ENCODE measurements around the gene BPI.

The BPI gene

DNA sequence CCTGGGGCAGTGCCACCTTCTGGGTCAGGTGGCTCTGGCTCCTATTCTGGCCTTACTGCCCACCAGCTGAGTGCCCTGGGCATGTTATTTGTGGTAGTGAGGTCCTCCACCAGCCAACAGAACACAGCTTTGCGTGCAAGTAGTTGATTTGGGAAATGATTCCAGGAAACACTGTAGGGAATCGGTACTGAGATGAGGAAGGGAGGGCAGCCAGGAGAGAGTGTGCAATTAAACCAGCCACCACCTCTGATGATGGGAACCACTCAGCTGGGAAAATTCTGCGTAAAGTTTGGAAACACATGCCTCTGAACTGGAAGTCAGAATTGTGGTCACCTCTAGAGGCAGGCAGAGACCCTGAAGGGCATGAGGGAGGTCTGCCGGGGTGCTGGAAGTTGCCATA is 42.8 kb downstream of the BPI start:
- no peaks in the 10 kb centered on the region for H3K27me3 ChIP-seq (ENCODE audit: control insufficient read depth, insufficient read depth, low read length)
- TF ChIP-seq, protein P1, sequence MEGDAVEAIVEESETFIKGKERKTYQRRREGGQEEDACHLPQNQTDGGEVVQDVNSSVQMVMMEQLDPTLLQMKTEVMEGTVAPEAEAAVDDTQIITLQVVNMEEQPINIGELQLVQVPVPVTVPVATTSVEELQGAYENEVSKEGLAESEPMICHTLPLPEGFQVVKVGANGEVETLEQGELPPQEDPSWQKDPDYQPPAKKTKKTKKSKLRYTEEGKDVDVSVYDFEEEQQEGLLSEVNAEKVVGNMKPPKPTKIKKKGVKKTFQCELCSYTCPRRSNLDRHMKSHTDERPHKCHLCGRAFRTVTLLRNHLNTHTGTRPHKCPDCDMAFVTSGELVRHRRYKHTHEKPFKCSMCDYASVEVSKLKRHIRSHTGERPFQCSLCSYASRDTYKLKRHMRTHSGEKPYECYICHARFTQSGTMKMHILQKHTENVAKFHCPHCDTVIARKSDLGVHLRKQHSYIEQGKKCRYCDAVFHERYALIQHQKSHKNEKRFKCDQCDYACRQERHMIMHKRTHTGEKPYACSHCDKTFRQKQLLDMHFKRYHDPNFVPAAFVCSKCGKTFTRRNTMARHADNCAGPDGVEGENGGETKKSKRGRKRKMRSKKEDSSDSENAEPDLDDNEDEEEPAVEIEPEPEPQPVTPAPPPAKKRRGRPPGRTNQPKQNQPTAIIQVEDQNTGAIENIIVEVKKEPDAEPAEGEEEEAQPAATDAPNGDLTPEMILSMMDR (IDR thresholded peaks at IDR 0.05): no peak
- no peaks in the 10 kb centered on the region for H3K4me1 ChIP-seq
- H3K27ac ChIP-seq: no peak overlapping the region
- no peaks in the 10 kb centered on the region for H3K9me3 ChIP-seq (ENCODE audit: control insufficient read depth, low read length)
- no peak overlapping the region for H3K4me3 ChIP-seq (ENCODE audit: low read depth, low read length)
- no peak overlapping the region for H3K4me2 ChIP-seq (ENCODE audit: low read length)
- no peak overlapping the region for H2AFZ ChIP-seq
- H3K9ac ChIP-seq: no peak overlapping the region
- no peaks in the 10 kb centered on the region for H3K79me2 ChIP-seq
- H3K36me3 ChIP-seq (ENCODE audit: control insufficient read depth, insufficient read depth, low read length): no peaks in the 10 kb centered on the region

DNA sequence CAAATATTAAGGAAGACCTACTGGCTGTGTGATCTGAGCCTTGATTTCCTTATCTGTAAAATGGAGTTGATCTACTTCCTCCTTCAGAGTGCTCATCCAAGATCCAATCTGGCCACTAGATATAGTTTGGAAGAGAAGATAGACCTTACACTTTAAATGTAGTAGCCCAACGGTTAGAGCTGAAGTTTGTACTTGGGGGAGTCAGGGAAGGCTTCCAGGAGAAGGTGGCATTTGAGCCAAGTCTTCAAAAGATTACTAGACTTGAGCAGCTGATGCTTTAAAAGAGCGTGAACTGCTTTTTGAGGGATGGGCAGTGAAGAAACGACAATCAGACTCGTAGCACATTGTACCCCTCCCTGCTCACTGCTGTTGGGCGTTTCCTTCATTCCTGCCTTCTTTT is 45.9 kb downstream of the BPI start:
- Histone ChIP-seq H3K27me3 (ENCODE audit: control insufficient read depth, insufficient read depth, low read length) (no peaks in the 10 kb centered on the region), H3K4me1 (no peaks in the 10 kb centered on the region), H3K9me3 (ENCODE audit: control insufficient read depth, low read length) (no peaks in the 10 kb centered on the region), H3K4me3 (ENCODE audit: low read depth, low read length) (no peak overlapping the region), H3K9ac (no peak overlapping the region), H3K27ac (no peak overlapping the region), H3K79me2 (no peaks in the 10 kb centered on the region), H3K4me2 (ENCODE audit: low read length) (no peak overlapping the region), H2AFZ (no peak overlapping the region), H3K36me3 (ENCODE audit: control insufficient read depth, insufficient read depth, low read length) (no peaks in the 10 kb centered on the region)
- TF ChIP-seq, protein P1 (IDR thresholded peaks at IDR 0.05): no peak

DNA sequence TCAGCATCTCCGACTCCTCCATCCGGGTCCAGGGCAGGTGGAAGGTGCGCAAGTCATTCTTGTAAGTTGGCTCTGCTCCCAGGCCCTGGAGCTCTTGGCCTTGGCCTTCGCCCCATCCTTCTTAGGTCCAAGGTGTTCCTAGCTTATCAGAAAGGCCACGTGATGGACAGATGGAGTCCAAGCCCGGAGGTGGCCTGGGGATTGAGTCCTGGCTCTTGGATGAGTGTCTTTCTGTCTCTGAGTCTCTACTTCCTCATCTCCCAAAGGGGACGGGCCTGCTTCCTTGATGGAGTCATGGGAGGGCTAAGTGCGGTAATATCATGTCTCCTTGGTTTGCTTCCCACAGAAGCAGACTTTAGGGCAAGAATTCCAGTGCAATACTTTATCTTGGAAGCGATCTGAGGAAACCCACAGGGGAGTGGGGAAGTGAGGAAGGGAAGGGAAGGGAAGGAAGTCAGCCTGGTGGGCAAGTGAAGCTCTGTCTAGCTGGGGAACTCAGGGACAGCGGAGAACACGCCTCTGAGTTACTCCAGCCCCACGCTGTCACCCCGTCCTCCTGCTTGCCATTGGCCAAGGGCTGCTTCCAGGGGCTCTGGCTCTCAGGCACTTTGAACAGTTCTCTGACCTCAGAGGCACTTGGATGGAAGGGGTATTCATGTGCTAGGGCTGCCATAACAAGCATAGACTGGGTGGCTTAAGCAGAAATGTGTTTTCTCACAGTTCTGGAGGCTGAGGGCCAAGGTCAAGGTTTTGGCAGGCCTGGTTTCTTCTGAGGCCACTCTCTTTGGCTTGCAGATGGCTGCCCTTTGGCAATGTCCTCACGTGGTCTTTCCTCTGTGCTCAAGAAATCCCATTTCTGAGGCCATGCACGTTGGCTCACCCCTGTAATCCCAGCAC is 47.2 kb downstream of the BPI start:
- Histone ChIP-seq H3K9me3 (ENCODE audit: control insufficient read depth, low read length) (no peaks in the 10 kb centered on the region), H3K36me3 (ENCODE audit: control insufficient read depth, insufficient read depth, low read length) (no peaks in the 10 kb centered on the region), H3K4me2 (ENCODE audit: low read length) (no peak overlapping the region), H3K27me3 (ENCODE audit: control insufficient read depth, insufficient read depth, low read length) (no peaks in the 10 kb centered on the region), H3K27ac (no peak overlapping the region), H3K4me1 (no peaks in the 10 kb centered on the region), H3K9ac (no peak overlapping the region), H3K4me3 (ENCODE audit: low read depth, low read length) (no peak overlapping the region), H2AFZ (no peak overlapping the region), H3K79me2 (no peaks in the 10 kb centered on the region)
- TF ChIP-seq, protein P1 (IDR thresholded peaks at IDR 0.05): no peak

DNA sequence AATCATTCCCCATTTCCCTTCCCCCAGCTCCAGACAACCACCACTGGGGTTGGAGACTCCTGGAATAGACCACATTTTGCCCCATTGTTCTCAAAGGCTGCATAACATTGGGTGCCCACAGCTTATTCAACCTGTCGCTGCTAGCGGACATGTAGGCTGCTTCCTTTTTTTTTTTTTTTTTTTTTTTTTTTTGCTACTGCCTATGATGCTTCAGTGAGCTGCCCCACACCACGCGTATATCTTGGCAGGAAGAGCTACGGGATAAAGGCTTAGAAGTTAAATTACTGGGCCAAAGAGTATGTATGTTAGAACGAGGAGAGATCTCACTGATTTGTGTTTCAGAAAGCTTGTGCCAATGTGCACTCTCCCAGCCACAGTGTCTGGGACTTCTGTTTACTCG is 49.4 kb downstream of the BPI start:
- TF ChIP-seq, protein P1 (IDR thresholded peaks at IDR 0.05): no peak
- Histone ChIP-seq H3K27me3 (ENCODE audit: control insufficient read depth, insufficient read depth, low read length) (no peaks in the 10 kb centered on the region), H3K4me2 (ENCODE audit: low read length) (no peak overlapping the region), H3K4me3 (ENCODE audit: low read depth, low read length) (no peak overlapping the region), H3K9ac (no peak overlapping the region), H3K9me3 (ENCODE audit: control insufficient read depth, low read length) (no peaks in the 10 kb centered on the region), H3K27ac (no peak overlapping the region), H3K36me3 (ENCODE audit: control insufficient read depth, insufficient read depth, low read length) (no peaks in the 10 kb centered on the region), H2AFZ (no peak overlapping the region), H3K4me1 (no peaks in the 10 kb centered on the region), H3K79me2 (no peaks in the 10 kb centered on the region)

DNA sequence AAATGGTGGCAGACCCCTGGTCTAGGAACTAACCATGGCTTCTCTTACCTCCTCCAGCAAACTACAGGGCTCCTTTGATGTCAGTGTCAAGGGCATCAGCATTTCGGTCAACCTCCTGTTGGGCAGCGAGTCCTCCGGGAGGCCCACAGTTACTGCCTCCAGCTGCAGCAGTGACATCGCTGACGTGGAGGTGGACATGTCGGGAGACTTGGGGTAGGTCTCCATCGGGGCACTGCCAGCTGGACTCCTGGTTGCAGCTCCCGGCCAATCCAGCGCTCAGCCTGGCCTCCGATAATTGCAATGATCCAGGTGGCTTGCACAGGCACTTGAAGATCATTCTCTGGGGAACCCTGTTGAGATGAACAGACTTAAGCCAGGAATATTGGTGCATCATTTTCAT is 50.3 kb downstream of the BPI start:
- Histone ChIP-seq H3K9ac (no peak overlapping the region), H3K79me2 (no peaks in the 10 kb centered on the region), H3K27ac (no peak overlapping the region), H3K4me3 (ENCODE audit: low read depth, low read length) (no peak overlapping the region), H2AFZ (no peak overlapping the region), H3K36me3 (ENCODE audit: control insufficient read depth, insufficient read depth, low read length) (no peaks in the 10 kb centered on the region), H3K4me1 (no peaks in the 10 kb centered on the region), H3K4me2 (ENCODE audit: low read length) (no peak overlapping the region), H3K9me3 (ENCODE audit: control insufficient read depth, low read length) (no peaks in the 10 kb centered on the region), H3K27me3 (ENCODE audit: control insufficient read depth, insufficient read depth, low read length) (no peaks in the 10 kb centered on the region)
- TF ChIP-seq, protein P1 (IDR thresholded peaks at IDR 0.05): no peak
